VCaP (cell line): ENCODE measurements around the gene CHI3L2.

Source experiments
- H3K27ac ChIP-seq: fragments of 450-650 bp; 2 replicates; pipeline ENCODE4 v1.5.1; 2017
- CTCF ChIP-seq: fragments of 450-650 bp; conservative IDR thresholded peaks from 2 replicates; pipeline ENCODE4 v1.5.1; 2017; ENCODE audit warnings: mild to moderate bottlenecking, moderate library complexity

Gene CHI3L2

GRCh38 chr1:111192074-111192473, 35.4 kb upstream of the CHI3L2 start:
- TF ChIP-seq CTCF: no peak
- H3K27ac ChIP-seq: no peak overlapping the region

GRCh38 chr1:111192658-111193519, 34.6 kb upstream of the CHI3L2 start:
- TF ChIP-seq CTCF: no peak
- 0 out of 2 replicates have a peak overlapping the region, but pooled peaks have one; percentile 2 for H3K27ac ChIP-seq

GRCh38 chr1:111193712-111194480, 33.6 kb upstream of the CHI3L2 start:
- H3K27ac ChIP-seq: no peak overlapping the region
- no peak for TF ChIP-seq CTCF

GRCh38 chr1:111195002-111195684, 32.4 kb upstream of the CHI3L2 start:
- no peak overlapping the region for H3K27ac ChIP-seq
- no peak for TF ChIP-seq CTCF

GRCh38 chr1:111196213-111196612, 31.3 kb upstream of the CHI3L2 start:
- H3K27ac ChIP-seq: no peak overlapping the region
- no peak for TF ChIP-seq CTCF

- TF ChIP-seq CTCF: peak; percentile 56
- no peak overlapping the region for H3K27ac ChIP-seq
Measured at GRCh38 chr1:111197598-111198284, 29.8 kb upstream of the CHI3L2 start.

GRCh38 chr1:111198836-111199235, 28.7 kb upstream of the CHI3L2 start:
- no peak overlapping the region for H3K27ac ChIP-seq
- no peak for TF ChIP-seq CTCF
